GM23338 (cell line): ENCODE measurements around the gene ISG15.
"Not testable (repeated sequence)": the region's sequence is repeated elsewhere in the genome, so short reads cannot be mapped to it uniquely, and the experiment has no call there.

Experiments
- CREB1 ChIP-seq: fragments of 250-450 bp; sonication (Bioruptor Pico); IDR thresholded peaks from 2 replicates; pipeline ENCODE4 v1.5.0; 2020; ENCODE audit warnings: low read depth, mild to moderate bottlenecking, moderate library complexity
- EZH2 ChIP-seq: fragments of 200-600 bp; sonication (generic); IDR thresholded peaks from one replicate; pipeline ENCODE4 v1.8.0; 2017; ENCODE audit warnings: antibody characterized with exemption, mild to moderate bottlenecking, low read depth; ENCODE audit not compliant: unreplicated experiment
- EZH2phosphoT487 ChIP-seq: fragments of 200-600 bp; sonication (generic); IDR thresholded peaks from one replicate; pipeline ENCODE4 v1.8.1; 2018; ENCODE audit warnings: antibody characterized with exemption; ENCODE audit not compliant: unreplicated experiment
- NANOG ChIP-seq: IDR thresholded peaks from 2 replicates; pipeline ENCODE4 v1.6.1; 2016; ENCODE audit warnings: antibody characterized with exemption, borderline replicate concordance
- POLR2AphosphoS5 ChIP-seq: IDR thresholded peaks from 2 replicates; pipeline ENCODE4 v1.6.1; 2016; ENCODE audit warnings: antibody characterized with exemption, low read depth
- ZNF114 ChIP-seq: fragments of 250-450 bp; sonication (Bioruptor Pico); IDR thresholded peaks from 2 replicates; pipeline ENCODE4 v1.5.0; 2020; ENCODE audit warnings: mild to moderate bottlenecking, moderate library complexity
- ZNF331 ChIP-seq: fragments of 250-450 bp; sonication (Bioruptor Pico); IDR thresholded peaks from 2 replicates; pipeline ENCODE4 v1.5.0; 2020; ENCODE audit warnings: low read depth, mild to moderate bottlenecking, moderate library complexity
- TF ChIP-seq, protein P1 (sequence below), 2 experiments: fragments of 200-600 bp in 1 of 2; sonication (generic) in 1 of 2; conservative IDR thresholded peaks; 2 replicates each; pipeline versions ENCODE4 v1.5.1 to v1.6.1; 2016 to 2017; ENCODE audit warnings: antibody characterized with exemption in 2 of 2, low read depth in 2 of 2, mild to moderate bottlenecking in 2 of 2, moderate library complexity in 1 of 2
- TF ChIP-seq, protein P2 (sequence below): IDR thresholded peaks from one replicate; pipeline ENCODE4 v1.6.1; 2018; ENCODE audit warnings: antibody characterized with exemption; ENCODE audit not compliant: unreplicated experiment

DNA sequence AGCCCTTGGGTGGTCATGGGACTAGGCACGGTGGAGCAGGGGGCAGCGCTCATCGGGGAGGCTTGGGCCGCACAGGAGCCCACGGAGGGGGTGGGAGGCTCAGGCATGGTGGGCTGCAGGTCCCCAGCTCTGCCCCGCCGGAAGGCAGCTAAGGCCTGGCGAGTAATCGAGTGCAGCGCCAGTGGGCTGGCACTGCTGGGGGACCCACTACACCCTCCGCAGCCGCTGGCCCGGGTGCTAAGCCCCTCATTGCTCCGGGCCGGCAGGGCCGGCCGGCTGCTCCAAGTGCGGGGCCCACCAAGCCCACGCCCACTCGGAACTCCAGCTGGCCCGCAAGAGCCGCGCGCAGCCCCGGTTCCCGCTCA, 5.0 kb downstream of the ISG15 start:
- TF ChIP-seq, protein P1, sequence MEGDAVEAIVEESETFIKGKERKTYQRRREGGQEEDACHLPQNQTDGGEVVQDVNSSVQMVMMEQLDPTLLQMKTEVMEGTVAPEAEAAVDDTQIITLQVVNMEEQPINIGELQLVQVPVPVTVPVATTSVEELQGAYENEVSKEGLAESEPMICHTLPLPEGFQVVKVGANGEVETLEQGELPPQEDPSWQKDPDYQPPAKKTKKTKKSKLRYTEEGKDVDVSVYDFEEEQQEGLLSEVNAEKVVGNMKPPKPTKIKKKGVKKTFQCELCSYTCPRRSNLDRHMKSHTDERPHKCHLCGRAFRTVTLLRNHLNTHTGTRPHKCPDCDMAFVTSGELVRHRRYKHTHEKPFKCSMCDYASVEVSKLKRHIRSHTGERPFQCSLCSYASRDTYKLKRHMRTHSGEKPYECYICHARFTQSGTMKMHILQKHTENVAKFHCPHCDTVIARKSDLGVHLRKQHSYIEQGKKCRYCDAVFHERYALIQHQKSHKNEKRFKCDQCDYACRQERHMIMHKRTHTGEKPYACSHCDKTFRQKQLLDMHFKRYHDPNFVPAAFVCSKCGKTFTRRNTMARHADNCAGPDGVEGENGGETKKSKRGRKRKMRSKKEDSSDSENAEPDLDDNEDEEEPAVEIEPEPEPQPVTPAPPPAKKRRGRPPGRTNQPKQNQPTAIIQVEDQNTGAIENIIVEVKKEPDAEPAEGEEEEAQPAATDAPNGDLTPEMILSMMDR (conservative IDR thresholded peaks at IDR 0.05; ENCODE audit: low read depth in 2 of 2), result not testable (repeated sequence)
- TF ChIP-seq EZH2; ZNF114 (CRISPR knock-in tag); EZH2phosphoT487; CREB1 (CRISPR knock-in tag); POLR2AphosphoS5; ZNF331 (CRISPR knock-in tag); NANOG: not testable (repeated sequence)
- TF ChIP-seq, protein P2, sequence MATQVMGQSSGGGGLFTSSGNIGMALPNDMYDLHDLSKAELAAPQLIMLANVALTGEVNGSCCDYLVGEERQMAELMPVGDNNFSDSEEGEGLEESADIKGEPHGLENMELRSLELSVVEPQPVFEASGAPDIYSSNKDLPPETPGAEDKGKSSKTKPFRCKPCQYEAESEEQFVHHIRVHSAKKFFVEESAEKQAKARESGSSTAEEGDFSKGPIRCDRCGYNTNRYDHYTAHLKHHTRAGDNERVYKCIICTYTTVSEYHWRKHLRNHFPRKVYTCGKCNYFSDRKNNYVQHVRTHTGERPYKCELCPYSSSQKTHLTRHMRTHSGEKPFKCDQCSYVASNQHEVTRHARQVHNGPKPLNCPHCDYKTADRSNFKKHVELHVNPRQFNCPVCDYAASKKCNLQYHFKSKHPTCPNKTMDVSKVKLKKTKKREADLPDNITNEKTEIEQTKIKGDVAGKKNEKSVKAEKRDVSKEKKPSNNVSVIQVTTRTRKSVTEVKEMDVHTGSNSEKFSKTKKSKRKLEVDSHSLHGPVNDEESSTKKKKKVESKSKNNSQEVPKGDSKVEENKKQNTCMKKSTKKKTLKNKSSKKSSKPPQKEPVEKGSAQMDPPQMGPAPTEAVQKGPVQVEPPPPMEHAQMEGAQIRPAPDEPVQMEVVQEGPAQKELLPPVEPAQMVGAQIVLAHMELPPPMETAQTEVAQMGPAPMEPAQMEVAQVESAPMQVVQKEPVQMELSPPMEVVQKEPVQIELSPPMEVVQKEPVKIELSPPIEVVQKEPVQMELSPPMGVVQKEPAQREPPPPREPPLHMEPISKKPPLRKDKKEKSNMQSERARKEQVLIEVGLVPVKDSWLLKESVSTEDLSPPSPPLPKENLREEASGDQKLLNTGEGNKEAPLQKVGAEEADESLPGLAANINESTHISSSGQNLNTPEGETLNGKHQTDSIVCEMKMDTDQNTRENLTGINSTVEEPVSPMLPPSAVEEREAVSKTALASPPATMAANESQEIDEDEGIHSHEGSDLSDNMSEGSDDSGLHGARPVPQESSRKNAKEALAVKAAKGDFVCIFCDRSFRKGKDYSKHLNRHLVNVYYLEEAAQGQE, result not testable (repeated sequence)
